SHP77 treated with DMSO at 0.1 percent for 48 hours (cell line): ENCODE measurements around the gene TRMT1.
A peak's percentile ranks its signal among the peaks of the same experiment; 100 is the strongest.

Experiments used
- DNase-seq: peaks from one replicate; lab custom pipeline; 2025; lab: John Stamatoyannopoulos, UW

The TRMT1 gene

GRCh38 chr19:13070425-13071140, 46.0 kb downstream of the TRMT1 start:
- no peak for DNase-seq

DNA sequence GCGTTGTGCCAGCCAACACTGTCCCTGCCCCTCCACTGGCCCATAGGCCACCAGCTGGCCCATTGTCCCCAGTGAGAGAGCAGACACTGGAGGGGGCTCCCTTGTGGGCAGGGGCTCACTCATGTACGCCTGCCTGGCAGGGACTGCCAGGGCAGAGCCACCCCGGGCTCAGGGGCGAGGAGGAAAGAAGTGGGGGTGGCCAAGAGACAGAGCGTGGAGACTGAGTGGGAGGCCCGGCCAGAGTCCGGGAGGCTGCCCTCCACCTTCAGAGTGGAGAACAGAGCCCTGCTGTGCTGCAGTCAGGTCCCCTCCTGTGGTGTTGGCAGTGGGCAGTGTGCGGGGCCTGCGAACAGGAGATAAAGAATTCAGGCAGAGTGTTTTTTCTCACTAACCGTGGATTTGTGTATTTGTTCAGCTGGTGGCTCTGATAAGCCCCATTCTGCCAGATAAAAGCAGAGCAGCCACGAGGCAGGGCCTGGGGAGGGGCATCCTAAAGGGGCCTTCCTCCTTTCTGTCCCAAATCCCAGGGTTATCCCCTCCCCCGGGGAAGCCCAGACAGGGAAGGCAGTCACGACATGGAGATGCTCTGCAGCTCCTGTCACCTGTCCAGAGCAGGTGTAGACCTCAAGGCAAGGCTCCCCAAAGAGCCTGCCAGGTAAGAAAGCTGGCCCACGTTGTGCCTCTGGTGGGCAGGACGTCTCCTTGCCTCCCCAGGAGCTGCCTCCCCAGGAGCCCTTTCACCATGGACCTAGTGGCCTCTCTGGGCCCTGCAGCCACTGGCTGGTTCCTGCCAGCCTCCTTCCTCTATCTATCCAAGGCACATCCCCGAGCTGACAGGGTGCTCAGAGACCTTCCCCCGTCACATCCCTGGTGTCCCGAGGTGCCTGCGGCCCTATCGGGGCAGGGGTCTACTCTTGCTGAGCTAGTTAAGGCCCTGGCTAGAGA, 46.9 kb downstream of the TRMT1 start:
- DNase-seq: no peak

GRCh38 chr19:13068085-13068846, 48.3 kb downstream of the TRMT1 start:
- no peak for DNase-seq

DNA sequence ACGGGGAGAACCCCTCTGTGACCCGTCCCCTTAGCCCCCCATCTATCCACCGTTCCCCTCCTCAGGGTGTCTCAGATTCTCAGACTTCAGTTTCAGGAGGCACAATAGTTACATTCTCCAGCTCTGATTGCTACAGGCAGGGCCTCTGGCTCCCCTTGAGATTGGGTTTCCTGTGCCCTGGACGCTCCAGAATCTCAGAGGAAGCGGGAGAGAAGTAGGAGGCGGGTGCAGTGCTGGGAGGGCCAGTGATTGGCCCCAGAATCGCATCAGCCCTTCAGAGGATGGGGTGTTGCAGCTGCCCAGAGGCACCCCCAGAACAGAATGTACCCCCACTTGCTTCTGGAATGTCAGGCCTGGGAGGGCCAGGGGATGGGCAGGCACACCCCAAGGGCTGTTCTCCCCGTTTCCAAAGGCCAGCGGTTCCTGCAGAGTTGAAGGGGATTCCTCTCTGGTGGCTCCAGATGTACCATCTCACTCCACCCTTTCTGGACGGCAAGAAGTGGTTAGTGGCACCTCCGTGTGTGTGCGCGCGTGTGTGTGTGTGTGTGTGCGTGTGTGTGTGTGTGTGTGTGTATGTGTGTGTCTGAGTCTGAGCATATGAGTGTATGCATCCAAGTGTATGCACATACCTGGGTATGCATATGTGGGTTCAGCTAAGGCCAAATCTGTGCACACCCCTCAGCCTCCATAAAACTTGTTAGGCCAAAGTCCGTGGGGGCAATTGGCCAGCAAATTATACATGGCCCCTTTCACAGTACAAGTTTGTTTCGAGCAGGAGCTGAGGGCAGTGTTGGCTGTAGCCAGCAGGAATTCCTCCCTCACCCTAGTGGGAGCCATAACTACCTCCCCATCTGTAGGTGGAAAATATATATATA, 49.4 kb downstream of the TRMT1 start:
- no peak for DNase-seq

GRCh38 chr19:13066226-13066625, 50.3 kb downstream of the TRMT1 start:
- DNase-seq: no peak

DNA sequence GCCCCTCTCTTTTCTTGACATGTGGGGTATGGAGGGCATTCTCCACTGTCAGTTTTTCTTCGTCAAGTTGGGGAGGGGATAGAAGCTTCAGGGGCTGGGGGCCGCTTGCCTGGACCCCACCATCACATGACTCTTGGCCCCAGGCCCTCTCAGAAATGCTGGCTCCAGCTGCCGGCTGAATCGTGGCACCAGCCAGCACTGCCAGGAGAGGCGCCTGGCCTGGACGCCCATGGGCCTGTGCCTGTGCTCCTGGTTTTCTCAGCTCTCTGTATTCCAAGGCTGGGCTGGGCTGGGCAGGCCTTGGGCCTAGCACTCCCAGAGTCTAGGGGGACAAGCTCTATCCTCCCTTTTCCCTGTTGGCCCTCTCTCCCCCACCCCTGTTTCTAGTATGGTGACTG, 52.4 kb downstream of the TRMT1 start:
- DNase-seq: no peak

GRCh38 chr19:13063461-13064091, 53.0 kb downstream of the TRMT1 start:
- no peak for DNase-seq

- DNase-seq: no peak
These were observed 54.2 kb downstream of the TRMT1 start for GRCh38 chr19:13062317-13062716.

DNA sequence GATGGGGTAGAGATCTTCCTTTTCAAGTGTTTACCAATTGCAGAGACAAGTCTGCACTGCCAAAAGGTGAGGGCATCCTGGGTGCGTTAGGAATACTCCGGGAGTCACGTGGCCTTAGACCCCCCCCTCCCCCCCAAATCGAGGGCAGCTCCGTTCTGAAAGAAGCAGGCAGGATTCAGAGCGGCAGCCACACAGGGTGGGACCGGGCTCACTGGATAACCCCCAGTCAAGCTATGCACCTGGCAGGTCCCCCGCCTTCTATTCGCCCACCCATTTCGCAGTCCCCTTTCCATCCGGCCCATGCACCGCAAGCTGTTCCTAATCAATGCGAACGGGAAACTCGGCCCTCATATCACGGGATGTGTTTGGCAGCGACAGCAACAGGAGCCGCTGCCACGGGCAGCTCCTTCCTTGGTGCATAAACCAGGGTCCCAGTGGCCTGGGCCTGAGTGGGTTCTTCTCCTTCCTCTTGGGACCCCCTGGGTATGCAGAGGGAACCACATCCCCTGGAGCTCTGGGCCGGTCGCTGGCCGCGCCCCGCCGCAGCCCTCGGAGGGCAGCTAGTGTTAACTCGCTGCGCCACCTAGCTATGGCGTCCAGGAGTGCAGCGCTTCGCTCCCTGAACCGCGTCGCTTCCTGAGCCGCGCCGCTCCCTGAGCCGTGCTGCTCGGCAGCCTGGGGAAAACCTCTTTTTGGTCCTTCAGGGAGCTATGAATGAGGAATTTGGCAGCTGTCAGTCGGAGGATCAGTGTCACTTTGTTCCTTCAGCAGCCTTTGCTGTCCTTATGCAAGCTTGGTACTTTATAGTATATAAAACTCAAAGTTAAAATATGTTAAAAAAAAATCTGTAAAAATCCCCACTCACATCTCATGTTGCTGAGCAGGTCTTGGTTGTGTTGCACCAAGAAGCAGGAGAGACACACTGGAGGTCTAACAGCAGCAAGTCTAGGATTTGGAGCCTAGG, 55.3 kb downstream of the TRMT1 start:
- DNase-seq: peak; percentile 25

DNA sequence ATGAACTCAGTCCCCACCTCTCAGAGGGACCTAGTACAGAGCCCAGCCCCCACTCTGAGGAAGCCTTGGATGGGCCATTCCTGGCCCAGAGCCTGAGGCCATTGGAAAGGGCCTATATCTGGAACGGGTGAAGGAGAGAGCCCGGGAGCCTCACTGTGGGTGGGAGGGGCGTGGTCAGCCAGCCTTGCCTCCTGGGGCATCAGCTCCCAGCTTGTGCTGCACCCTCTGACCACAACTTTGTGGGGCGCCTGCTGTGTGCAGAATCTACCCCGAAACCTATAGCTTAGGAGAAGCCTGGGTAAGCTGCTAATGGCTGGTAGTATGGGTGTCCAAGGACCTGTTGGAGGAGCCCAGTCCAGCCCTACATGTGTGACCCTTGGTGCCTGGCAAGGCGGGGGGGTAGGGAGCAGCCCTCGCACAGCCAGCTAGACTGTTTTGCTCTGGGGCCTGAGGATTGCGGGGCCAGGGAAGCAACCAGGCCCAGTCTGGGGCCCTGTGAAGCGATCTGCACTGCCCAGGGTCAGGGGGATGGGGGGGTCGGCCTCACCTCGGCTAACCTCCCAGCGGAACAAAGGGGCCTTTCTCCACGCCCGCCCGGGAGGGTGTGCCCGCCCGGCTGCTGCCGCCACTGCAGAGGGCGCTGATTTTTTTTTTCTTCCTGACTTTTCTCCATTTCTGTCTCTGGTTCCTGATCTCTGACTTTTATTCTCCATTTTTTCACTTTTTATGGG, 56.1 kb downstream of the TRMT1 start:
- no peak for DNase-seq

- no peak for DNase-seq
These were observed 57.4 kb downstream of the TRMT1 start for GRCh38 chr19:13058951-13059660.

DNA sequence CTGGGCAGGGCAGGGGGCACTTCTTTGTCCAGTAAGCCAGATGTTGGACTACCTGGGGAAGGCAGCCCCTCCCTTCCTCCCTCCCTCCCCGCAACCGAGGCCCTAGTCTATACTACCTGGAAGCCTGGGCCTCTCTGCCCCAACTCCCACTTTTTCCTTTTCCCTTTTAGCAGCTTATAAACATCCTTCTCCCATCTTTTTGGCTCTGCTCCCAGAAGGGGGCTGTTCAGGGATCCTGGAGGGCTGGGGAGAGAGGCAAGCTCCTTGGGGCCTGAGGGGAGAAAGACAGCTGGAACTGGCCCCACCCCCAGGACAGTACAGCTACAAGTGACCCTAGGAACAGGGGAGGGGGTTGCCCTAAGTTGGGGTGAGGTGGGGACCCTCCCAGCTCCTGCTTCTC, 58.8 kb downstream of the TRMT1 start:
- DNase-seq: no peak

- DNase-seq: no peak
These were observed 59.4 kb downstream of the TRMT1 start for GRCh38 chr19:13057147-13057572.

DNA sequence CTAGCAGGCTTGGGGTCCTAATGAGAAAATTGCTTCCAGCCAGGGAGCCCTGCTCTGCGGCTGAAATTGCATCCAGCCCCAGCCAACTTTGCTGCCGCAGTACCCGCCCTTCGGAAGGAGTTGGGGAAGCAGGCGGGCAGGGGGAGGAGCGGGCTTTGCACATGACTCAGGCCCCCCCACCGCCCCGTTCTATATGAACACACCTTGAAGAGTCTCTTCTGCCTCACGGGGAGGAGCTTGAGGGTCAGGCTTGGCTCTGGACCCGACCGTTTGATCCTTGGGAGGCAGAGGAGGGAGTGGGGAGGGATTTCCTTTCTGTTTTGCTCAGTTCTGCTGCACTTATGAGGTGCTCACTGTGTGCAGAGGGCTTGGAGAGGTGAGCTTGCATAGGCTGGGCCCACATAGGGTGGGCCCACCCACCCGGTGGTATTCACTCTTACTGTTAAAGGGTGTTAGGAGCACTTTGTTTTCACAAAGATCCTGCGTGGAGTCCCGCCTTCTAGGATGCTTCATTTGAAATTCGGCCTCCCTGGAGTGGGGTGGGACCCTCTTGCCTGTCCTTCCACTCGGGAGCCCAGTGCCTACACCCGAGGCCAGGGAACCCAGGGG, 60.4 kb downstream of the TRMT1 start:
- no peak for DNase-seq

GRCh38 chr19:13055213-13056051, 61.1 kb downstream of the TRMT1 start:
- no peak for DNase-seq
